GM23338 (cell line): ENCODE measurements around the gene RMI2.

Source experiments
- CREB1 ChIP-seq: fragments of 250-450 bp; sonication (Bioruptor Pico); IDR thresholded peaks from 2 replicates; pipeline ENCODE4 v1.5.0; 2020; ENCODE audit warnings: low read depth, mild to moderate bottlenecking, moderate library complexity
- CTCF ChIP-seq, 2 experiments: fragments of 200-600 bp in 1 of 2; sonication (generic) in 1 of 2; conservative IDR thresholded peaks; 2 replicates each; pipeline versions ENCODE4 v1.5.1 to v1.6.1; 2016 to 2017; ENCODE audit warnings: antibody characterized with exemption in 2 of 2, low read depth in 2 of 2, mild to moderate bottlenecking in 2 of 2, moderate library complexity in 1 of 2
- EZH2 ChIP-seq: fragments of 200-600 bp; sonication (generic); IDR thresholded peaks from one replicate; pipeline ENCODE4 v1.8.0; 2017; ENCODE audit warnings: antibody characterized with exemption, mild to moderate bottlenecking, low read depth; ENCODE audit not compliant: unreplicated experiment
- EZH2phosphoT487 ChIP-seq: fragments of 200-600 bp; sonication (generic); IDR thresholded peaks from one replicate; pipeline ENCODE4 v1.8.1; 2018; ENCODE audit warnings: antibody characterized with exemption; ENCODE audit not compliant: unreplicated experiment
- JUNB ChIP-seq: IDR thresholded peaks from one replicate; pipeline ENCODE4 v1.6.1; 2016; ENCODE audit warnings: antibody characterized with exemption; ENCODE audit not compliant: unreplicated experiment
- POLR2AphosphoS5 ChIP-seq: IDR thresholded peaks from 2 replicates; pipeline ENCODE4 v1.6.1; 2016; ENCODE audit warnings: antibody characterized with exemption, low read depth
- REST ChIP-seq: IDR thresholded peaks from one replicate; pipeline ENCODE4 v1.6.1; 2018; ENCODE audit warnings: antibody characterized with exemption; ENCODE audit not compliant: unreplicated experiment
- ZNF462 ChIP-seq: fragments of 250-450 bp; sonication (Bioruptor Pico); IDR thresholded peaks from 2 replicates; pipeline ENCODE4 v1.5.0; 2020; ENCODE audit warnings: mild to moderate bottlenecking, moderate library complexity

- TF ChIP-seq CTCF (conservative IDR thresholded peaks at IDR 0.05; ENCODE audit: low read depth in 2 of 2), result no peak; a peak in 1 of 4 replicates
- TF ChIP-seq POLR2AphosphoS5, result no peak
- no peak for TF ChIP-seq REST
- no peak for TF ChIP-seq ZNF462 (CRISPR knock-in tag)
- no peak for TF ChIP-seq JUNB
- TF ChIP-seq EZH2, result no peak
- TF ChIP-seq CREB1, result no peak
- no peak for TF ChIP-seq EZH2phosphoT487
Observed at GRCh38 chr16:11359370-11359769, 14.1 kb downstream of the RMI2 start.
